SHP77 treated with DMSO at 0.1 percent for 48 hours (cell line): Measurements from ENCODE around the gene PRDM16.

Experiments
- DNase-seq: peaks from one replicate; lab custom pipeline; 2025; lab: John Stamatoyannopoulos, UW

PRDM16 gene

DNA sequence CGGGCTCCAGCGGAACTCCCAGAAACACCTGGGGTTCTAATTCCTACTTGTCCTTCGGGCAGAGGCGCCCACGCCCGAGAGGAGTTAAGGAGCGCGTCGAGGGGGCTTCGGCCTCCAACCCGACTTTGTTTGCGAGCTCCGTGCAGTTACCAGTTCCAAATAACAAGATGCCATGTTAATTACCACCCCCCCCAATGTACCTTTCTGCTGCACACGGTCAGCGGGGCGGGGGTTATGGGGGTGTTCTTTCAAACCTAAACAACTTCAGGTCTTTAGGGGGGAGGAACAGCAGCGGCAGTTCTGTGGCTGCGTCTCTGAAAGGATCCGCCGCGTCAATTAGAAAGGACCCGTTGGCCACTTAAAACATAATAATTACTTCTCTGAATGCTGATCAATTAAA, 114.8 kb downstream of the PRDM16 start:
- DNase-seq: no peak

DNA sequence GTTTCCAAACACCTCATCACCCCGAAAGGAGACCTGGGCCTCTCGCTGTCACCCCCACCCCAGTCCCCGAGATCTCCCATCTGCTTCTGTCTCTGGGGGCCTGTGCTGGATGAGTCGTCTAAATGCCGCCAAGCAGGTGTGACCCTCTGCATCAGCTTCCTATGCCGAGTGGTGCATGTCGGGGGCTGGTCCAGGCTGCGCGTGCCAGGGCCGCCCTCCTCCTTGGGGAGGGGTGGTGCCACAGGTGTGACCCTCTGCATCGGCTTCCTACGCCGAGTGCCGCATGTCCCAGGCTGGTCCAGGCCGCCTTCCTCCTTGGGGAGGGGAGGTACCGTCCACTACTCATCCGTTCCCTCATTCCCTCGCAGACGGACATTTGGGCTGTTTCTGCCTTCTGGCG, 115.7 kb downstream of the PRDM16 start:
- no peak for DNase-seq

DNA sequence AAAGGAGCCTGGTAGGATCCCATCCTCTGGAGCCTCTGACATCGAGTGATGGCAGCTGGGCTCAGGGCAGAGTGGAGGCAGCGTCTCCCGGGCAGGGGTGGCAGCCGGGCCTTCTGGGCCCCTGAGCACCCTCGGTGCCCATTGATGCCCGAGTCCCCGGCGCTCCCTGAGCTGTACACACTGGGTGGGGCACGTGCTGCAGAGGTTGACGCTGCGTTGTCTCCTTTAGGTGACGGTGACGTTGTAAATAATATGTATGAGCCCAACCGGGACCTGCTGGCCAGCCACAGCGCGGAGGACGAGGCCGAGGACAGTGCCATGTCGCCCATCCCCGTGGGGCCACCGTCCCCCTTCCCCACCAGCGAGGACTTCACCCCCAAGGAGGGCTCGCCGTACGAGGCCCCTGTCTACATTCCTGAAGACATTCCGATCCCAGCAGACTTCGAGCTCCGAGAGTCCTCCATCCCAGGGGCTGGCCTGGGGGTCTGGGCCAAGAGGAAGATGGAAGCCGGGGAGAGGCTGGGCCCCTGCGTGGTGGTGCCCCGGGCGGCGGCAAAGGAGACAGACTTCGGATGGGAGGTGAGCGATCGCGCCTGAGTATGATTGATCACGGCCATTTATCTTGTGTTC, 117.0 kb downstream of the PRDM16 start:
- DNase-seq: no peak

GRCh38 chr1:3186526-3186921, 117.5 kb downstream of the PRDM16 start:
- peak; percentile 17 for DNase-seq

GRCh38 chr1:3187415-3188149, 118.6 kb downstream of the PRDM16 start:
- DNase-seq: no peak

DNA sequence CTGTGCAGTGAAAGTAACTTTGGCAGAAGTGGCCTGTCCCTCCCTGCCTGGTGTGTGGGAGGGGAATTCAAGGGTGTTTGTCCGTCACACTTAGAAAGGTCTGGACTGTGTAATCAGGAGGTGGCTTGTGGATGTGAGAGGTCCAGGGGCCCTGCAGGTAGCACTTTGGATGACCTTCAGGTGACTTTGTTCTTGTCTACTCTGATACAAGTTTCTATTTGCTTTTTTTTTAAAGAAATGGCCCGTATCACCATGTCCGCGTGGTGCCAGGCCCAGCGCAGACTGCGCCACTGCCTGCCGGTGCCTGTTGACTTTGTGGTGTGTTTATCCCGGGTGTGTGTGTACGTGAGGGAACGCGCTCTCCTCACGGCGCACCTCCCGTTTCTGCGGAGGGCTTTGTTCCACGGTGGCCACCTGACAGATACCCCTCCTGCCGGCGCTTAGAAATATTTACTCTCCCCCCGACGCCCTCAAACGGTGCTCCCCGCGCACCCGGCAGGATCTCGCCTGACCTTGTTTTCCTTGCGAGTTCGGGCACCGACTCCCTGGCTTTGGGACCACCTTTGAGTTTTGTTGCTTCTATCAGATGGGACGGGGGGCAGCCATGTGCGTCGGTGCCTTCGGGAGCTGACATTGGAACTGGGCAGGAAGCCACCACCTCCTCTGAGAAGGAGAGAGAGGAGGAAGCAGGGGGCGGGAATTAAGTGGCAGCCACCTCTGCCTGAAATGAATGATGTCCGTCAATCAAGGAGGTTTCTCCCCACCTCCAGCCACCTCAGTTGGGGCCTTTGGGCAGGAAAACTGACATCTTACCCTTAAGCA, 119.4 kb downstream of the PRDM16 start:
- DNase-seq: no peak

DNA sequence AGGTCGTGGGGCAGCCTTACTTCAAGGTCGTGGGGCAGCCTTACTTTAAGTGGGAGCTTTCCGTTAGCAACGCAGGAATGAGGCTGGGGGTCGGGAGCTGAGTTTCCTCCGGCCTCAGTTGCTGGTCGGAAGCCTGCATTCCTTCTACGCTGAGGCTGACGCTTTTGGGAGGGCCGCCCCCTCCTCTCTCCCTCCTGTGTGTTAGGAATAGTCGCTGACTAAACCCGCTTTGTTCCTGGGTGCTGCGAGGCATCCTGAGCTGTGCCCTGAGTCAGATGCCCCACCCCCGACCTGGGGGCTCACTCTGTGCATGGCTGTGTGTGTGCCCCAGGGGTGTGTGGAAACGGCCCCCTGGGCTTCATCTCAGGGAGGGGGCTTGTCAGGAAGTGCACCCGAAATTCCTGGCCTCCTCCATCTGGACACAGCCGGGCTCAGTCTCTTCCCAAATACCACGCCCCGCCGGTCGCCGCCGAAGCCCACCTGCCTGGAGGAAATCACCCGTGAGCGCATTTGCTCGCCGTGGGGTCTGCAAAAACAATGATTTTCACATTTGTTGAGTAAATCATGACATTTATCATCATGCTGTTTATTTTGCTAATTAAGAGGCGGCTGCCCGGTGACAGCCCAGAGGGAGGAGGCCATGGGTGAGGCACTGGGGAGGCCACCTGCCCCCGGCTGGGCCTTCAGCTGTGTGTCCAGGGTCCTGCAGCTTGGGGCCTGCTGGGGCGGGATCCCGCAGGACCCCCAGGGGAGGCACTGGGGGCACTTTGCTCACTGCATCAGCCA, 121.4 kb downstream of the PRDM16 start:
- DNase-seq: no peak

- DNase-seq: no peak
Measured at GRCh38 chr1:3192361-3192760, 123.4 kb downstream of the PRDM16 start.

DNA sequence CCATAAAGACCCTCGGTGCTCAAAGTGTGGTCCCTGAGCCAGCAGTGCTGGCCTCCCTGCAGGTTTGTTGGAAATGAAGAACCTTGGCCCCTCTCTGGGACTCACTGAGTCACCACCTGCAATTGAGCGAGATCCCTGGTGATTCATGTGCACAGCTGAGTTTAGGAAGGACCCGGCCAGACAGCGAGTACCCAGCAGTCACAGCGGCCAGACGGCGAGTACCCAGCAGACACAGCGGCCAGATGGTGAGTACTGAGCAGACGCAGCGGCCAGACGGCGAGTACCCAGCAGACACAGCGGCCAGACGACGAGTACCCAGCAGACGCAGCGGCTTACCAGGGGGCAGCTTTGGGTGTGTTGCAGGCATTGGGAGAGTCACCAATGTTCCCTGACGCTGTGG, 123.8 kb downstream of the PRDM16 start:
- no peak for DNase-seq

- DNase-seq: no peak
Measured at GRCh38 chr1:3193811-3194210, 124.8 kb downstream of the PRDM16 start.

GRCh38 chr1:3194760-3195479, 125.9 kb downstream of the PRDM16 start:
- no peak for DNase-seq

- no peak for DNase-seq
Measured at GRCh38 chr1:3195480-3195815, 126.4 kb downstream of the PRDM16 start.

- no peak for DNase-seq
Measured at GRCh38 chr1:3195966-3196515, 127.0 kb downstream of the PRDM16 start.

GRCh38 chr1:3196577-3197245, 127.7 kb downstream of the PRDM16 start:
- no peak for DNase-seq

DNA sequence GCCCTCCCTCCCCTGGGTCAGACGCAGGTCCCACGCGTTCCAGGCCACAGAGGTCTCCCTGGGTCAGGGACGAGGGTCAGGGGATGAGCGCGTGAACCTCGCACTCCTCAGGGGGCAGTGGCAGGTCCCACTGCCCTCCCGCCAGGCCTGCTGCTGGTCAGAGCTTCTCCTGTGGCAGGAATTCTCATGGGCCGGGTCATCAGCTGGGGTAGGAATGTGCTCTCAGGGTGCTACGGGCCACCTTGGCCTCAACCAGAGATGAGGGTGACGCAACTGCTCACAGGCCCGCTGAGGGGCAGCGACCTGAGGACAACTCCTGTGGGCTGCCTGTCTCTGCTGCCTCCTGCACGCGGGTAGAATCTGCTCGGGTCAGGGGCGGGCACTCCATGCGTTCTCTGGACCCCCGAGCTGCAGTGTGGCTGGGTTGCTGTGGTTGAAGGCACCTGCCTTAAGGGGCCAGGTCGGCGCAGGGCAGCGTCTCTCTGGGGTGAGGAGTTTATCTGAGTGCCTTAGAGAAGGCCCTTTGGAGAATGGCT, 128.8 kb downstream of the PRDM16 start:
- DNase-seq: no peak

GRCh38 chr1:3198371-3199271, 129.6 kb downstream of the PRDM16 start:
- DNase-seq: no peak

DNA sequence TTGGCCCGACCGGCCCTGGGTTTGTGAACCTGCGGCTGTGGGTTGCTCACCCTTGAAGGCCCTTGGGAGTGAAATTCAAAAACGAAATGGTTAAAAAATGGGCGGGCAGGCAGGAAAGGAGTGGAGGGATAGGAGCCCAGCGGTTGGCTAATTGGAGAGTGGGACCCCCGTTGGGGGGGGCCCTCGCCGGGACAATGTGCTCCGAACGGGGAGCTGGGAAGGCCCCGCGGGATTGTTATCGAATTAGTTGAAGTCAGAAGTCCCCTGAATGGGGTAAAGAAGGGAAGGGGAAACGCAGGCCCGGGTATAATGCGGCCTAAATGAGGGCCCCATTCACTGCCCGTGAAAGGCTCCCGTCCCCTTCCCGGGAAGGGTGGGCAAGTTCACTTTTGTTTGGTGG, 135.7 kb downstream of the PRDM16 start:
- DNase-seq: no peak

- no peak for DNase-seq
Measured at GRCh38 chr1:3205815-3206214, 136.8 kb downstream of the PRDM16 start.

DNA sequence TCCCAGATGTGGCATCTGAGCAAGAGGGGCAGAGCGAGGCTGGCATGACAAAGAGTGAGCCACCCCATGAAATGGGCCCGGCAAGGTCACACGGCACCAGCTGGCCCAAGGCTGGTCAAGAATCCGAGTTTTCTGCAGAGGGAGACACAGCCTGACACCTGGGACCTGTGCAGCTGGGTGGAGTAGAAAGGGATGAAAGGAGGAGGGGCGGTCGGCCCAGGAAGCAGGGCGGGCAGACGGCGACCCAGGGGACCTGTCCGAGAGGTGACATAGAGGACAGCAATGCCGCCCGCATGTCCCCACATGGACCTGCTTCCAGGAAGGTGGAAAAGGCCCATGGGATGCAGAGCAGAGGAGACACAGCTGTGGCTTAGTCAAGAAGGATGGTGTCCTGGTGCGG, 137.7 kb downstream of the PRDM16 start:
- DNase-seq: no peak
